AG10803 (cell line): ENCODE measurements around the gene RAB42.
"Not testable (repeated sequence)": the region's sequence is repeated elsewhere in the genome, so short reads cannot be mapped to it uniquely, and the experiment has no call there.

Experiments used
- DNase-seq: peaks from one replicate; pipeline ENCODE4 v3.0.0; 2010; ENCODE audit warnings: low read depth
- H3K4me3 ChIP-seq: 2 replicates; pipeline ENCODE4 v1.5.1; 2011; ENCODE audit warnings: mild to moderate bottlenecking, low read length, control low read depth
- CTCF ChIP-seq: conservative IDR thresholded peaks from 2 replicates; pipeline ENCODE4 v1.5.1; 2011; ENCODE audit warnings: mild to moderate bottlenecking, low read length, control low read depth, inconsistent platforms

The RAB42 gene

GRCh38 chr1:28564310-28564709 is 27.8 kb upstream of the RAB42 start:
- DNase-seq = no peak
- TF ChIP-seq CTCF = no peak

GRCh38 chr1:28565040-28565439 is 27.0 kb upstream of the RAB42 start:
- no peak for TF ChIP-seq CTCF
- no peak for DNase-seq
- H3K4me3 ChIP-seq = no peak overlapping the region

More at GRCh38 chr1:28564310-28564709, 27.8 kb upstream of the RAB42 start:
- no peak overlapping the region for H3K4me3 ChIP-seq

- no peak for TF ChIP-seq CTCF
- DNase-seq = no peak
- H3K4me3 ChIP-seq = no peak overlapping the region
Observed at GRCh38 chr1:28565726-28566125, 26.3 kb upstream of the RAB42 start.

GRCh38 chr1:28566931-28567330 is 25.1 kb upstream of the RAB42 start:
- no peak for DNase-seq
- H3K4me3 ChIP-seq = no peak overlapping the region
- no peak for TF ChIP-seq CTCF

- no peak for TF ChIP-seq CTCF
- no peak overlapping the region for H3K4me3 ChIP-seq
- DNase-seq = no peak
Observed at GRCh38 chr1:28571911-28572310, 20.2 kb upstream of the RAB42 start.

GRCh38 chr1:28572891-28573290 is 19.2 kb upstream of the RAB42 start:
- not testable (repeated sequence) for H3K4me3 ChIP-seq
- peak; percentile 74 for DNase-seq

GRCh38 chr1:28573564-28573963 is 18.5 kb upstream of the RAB42 start:
- no peak for TF ChIP-seq CTCF
- no peak overlapping the region for H3K4me3 ChIP-seq
- no peak for DNase-seq

GRCh38 chr1:28577052-28577678 is 14.9 kb upstream of the RAB42 start:
- no peak for DNase-seq
- TF ChIP-seq CTCF = no peak

More at GRCh38 chr1:28577052-28577678, 14.9 kb upstream of the RAB42 start:
- H3K4me3 ChIP-seq = no peak overlapping the region
